ENCODE results near the gene NXPH4. TPM values are rescaled to one million over a fixed set of nuclear protein-coding genes. Genes with fewer than 3 reads are reported as not detected.

The NXPH4 gene
- total RNA-seq, 1 experiment from 2014 or later, result 4.8 TPM

GRCh38 chr12:57247041-57247440 lies 30.4 kb downstream of the NXPH4 start:
- Histone ChIP-seq H3K4me1 (ENCODE audit: insufficient read depth, low read length, poor library complexity, severe bottlenecking) (peaks cover 4% of the 10 kb centered on the region), H3K27me3 (replicated peaks; ENCODE audit: insufficient read depth, low read depth, low read length, poor library complexity) (peaks cover under 1% of the 10 kb centered on the region), H3K9me3 (ENCODE audit: low read depth, low read length, poor library complexity, severe bottlenecking) (no peaks in the 10 kb centered on the region), H3K27ac (ENCODE audit: low read depth, low read length, poor library complexity, severe bottlenecking) (no peak overlapping the region), H3K4me3 (ENCODE audit: low read depth, low read length, poor library complexity, severe bottlenecking) (no peak overlapping the region), H3K36me3 (ENCODE audit: insufficient read depth, low read length, poor library complexity, severe bottlenecking) (no peaks in the 10 kb centered on the region)
- intact Hi-C loops (cut with micrococcal nuclease; ENCODE audit: unreplicated experiment), result no loop called here
- POLR2A ChIA-PET (ENCODE audit: low non-redundant PET), result no interaction called here
- no peak for DNase-seq (ENCODE audit: low spot score)
- CTCF ChIA-PET, result no interaction called here
- TF ChIP-seq EZH2 (IDR thresholded peaks at IDR 0.05; ENCODE audit: borderline replicate concordance, low read depth, low read length, poor library complexity, severe bottlenecking) (no peak), CTCF (conservative IDR thresholded peaks at IDR 0.05; ENCODE audit: low read depth, low read length) (no peak)
- BruUV-seq (replicated peaks), result no TSS peak

GRCh38 chr12:57248934-57249742 lies 32.5 kb downstream of the NXPH4 start:
- no peak for TF ChIP-seq CTCF (conservative IDR thresholded peaks at IDR 0.05; ENCODE audit: low read depth, low read length)
- no peak for TF ChIP-seq EZH2 (IDR thresholded peaks at IDR 0.05; ENCODE audit: borderline replicate concordance, low read depth, low read length, poor library complexity, severe bottlenecking)
- no peaks in the 10 kb centered on the region for H3K36me3 ChIP-seq (ENCODE audit: insufficient read depth, low read length, poor library complexity, severe bottlenecking)
- POLR2A ChIA-PET (ENCODE audit: low non-redundant PET), result no interaction called here
- no peak overlapping the region for H3K4me3 ChIP-seq (ENCODE audit: low read depth, low read length, poor library complexity, severe bottlenecking)
- intact Hi-C loops (cut with micrococcal nuclease; ENCODE audit: unreplicated experiment), result no loop called here
- no TSS peak for BruUV-seq (replicated peaks)
- no peaks in the 10 kb centered on the region for H3K9me3 ChIP-seq (ENCODE audit: low read depth, low read length, poor library complexity, severe bottlenecking)
- no peak overlapping the region for H3K27ac ChIP-seq (ENCODE audit: low read depth, low read length, poor library complexity, severe bottlenecking)
- DNase-seq (ENCODE audit: low spot score), result no peak
- H3K4me1 ChIP-seq (ENCODE audit: insufficient read depth, low read length, poor library complexity, severe bottlenecking), result no peaks in the 10 kb centered on the region
- H3K27me3 ChIP-seq (replicated peaks; ENCODE audit: insufficient read depth, low read depth, low read length, poor library complexity), result no peaks in the 10 kb centered on the region
- CTCF ChIA-PET, result no interaction called here

GRCh38 chr12:57250541-57250940 lies 33.9 kb downstream of the NXPH4 start:
- ChIA-PET POLR2A (ENCODE audit: low non-redundant PET) (interaction anchor here (0.5 to 0.6 kb wide), 2 partner anchors 37 to 208 kb away, joined by 8 to 10 read pairs; no protein-coding TSS in a partner anchor), CTCF (no interaction called here)
- Histone ChIP-seq H3K9me3 (ENCODE audit: low read depth, low read length, poor library complexity, severe bottlenecking) (no peaks in the 10 kb centered on the region), H3K36me3 (ENCODE audit: insufficient read depth, low read length, poor library complexity, severe bottlenecking) (no peaks in the 10 kb centered on the region), H3K27me3 (replicated peaks; ENCODE audit: insufficient read depth, low read depth, low read length, poor library complexity) (no peaks in the 10 kb centered on the region), H3K27ac (ENCODE audit: low read depth, low read length, poor library complexity, severe bottlenecking) (no peak overlapping the region), H3K4me3 (ENCODE audit: low read depth, low read length, poor library complexity, severe bottlenecking) (no peak overlapping the region), H3K4me1 (ENCODE audit: insufficient read depth, low read length, poor library complexity, severe bottlenecking) (no peaks in the 10 kb centered on the region)
- no peak for DNase-seq (ENCODE audit: low spot score)
- TF ChIP-seq CTCF (conservative IDR thresholded peaks at IDR 0.05; ENCODE audit: low read depth, low read length) (no peak), EZH2 (IDR thresholded peaks at IDR 0.05; ENCODE audit: borderline replicate concordance, low read depth, low read length, poor library complexity, severe bottlenecking) (no peak)
- intact Hi-C loops (cut with micrococcal nuclease; ENCODE audit: unreplicated experiment), result no loop called here
- BruUV-seq (replicated peaks), result no TSS peak

Measured in A673 (cell line).